Measurements from ENCODE around the gene SMG6. TPM values are rescaled to one million over a fixed set of nuclear protein-coding genes. Genes with fewer than 3 reads are reported as not detected.

Gene SMG6
- polyA plus RNA-seq, 3 donors = 27.1 to 32.1 (median 28.0) TPM

- peak in 7 of 11 donors; percentile 55 to 71 (median 67) for DNase-seq (ENCODE audit: extremely low read depth in 1 of 11, low read depth in 9 of 11, low spot score in 4 of 11)
Observed at GRCh38 chr17:2244545-2245525, 58.8 kb downstream of the SMG6 start.

- no peak for DNase-seq (ENCODE audit: extremely low read depth in 1 of 11, low read depth in 9 of 11, low spot score in 4 of 11)
Observed at GRCh38 chr17:2243953-2244352, 59.6 kb downstream of the SMG6 start.

- DNase-seq (ENCODE audit: extremely low read depth in 1 of 11, low read depth in 9 of 11, low spot score in 4 of 11) = no peak
Observed at GRCh38 chr17:2241823-2242222, 61.8 kb downstream of the SMG6 start.

- DNase-seq (ENCODE audit: extremely low read depth in 1 of 11, low read depth in 9 of 11, low spot score in 4 of 11) = no peak
Observed at GRCh38 chr17:2240541-2240940, 63.0 kb downstream of the SMG6 start.

GRCh38 chr17:2239882-2240430 lies 63.6 kb downstream of the SMG6 start:
- DNase-seq (ENCODE audit: extremely low read depth in 1 of 11, low read depth in 9 of 11, low spot score in 4 of 11) = no peak

GRCh38 chr17:2239170-2239551 lies 64.4 kb downstream of the SMG6 start:
- DNase-seq (ENCODE audit: extremely low read depth in 1 of 11, low read depth in 9 of 11, low spot score in 4 of 11) = no peak

- DNase-seq (ENCODE audit: extremely low read depth in 1 of 11, low read depth in 9 of 11, low spot score in 4 of 11) = no peak
Observed at GRCh38 chr17:2238432-2239169, 65.0 kb downstream of the SMG6 start.

GRCh38 chr17:2237950-2238349 lies 65.6 kb downstream of the SMG6 start:
- DNase-seq (ENCODE audit: extremely low read depth in 1 of 11, low read depth in 9 of 11, low spot score in 4 of 11) = no peak

- DNase-seq (ENCODE audit: extremely low read depth in 1 of 11, low read depth in 9 of 11, low spot score in 4 of 11) = no peak
Observed at GRCh38 chr17:2237521-2237921, 66.1 kb downstream of the SMG6 start.

GRCh38 chr17:2235792-2236366 lies 67.7 kb downstream of the SMG6 start:
- DNase-seq (ENCODE audit: extremely low read depth in 1 of 11, low read depth in 9 of 11, low spot score in 4 of 11) = no peak

GRCh38 chr17:2235265-2235664 lies 68.3 kb downstream of the SMG6 start:
- DNase-seq (ENCODE audit: extremely low read depth in 1 of 11, low read depth in 9 of 11, low spot score in 4 of 11) = no peak

GRCh38 chr17:2233441-2233947 lies 70.1 kb downstream of the SMG6 start:
- DNase-seq (ENCODE audit: extremely low read depth in 1 of 11, low read depth in 9 of 11, low spot score in 4 of 11) = no peak

GRCh38 chr17:2232244-2232638 lies 71.3 kb downstream of the SMG6 start:
- no peak for DNase-seq (ENCODE audit: extremely low read depth in 1 of 11, low read depth in 9 of 11, low spot score in 4 of 11)

GRCh38 chr17:2230877-2231276 lies 72.7 kb downstream of the SMG6 start:
- DNase-seq (ENCODE audit: extremely low read depth in 1 of 11, low read depth in 9 of 11, low spot score in 4 of 11) = no peak

GRCh38 chr17:2227025-2227699 lies 76.4 kb downstream of the SMG6 start:
- no peak for DNase-seq (ENCODE audit: extremely low read depth in 1 of 11, low read depth in 9 of 11, low spot score in 4 of 11)

- no peak for DNase-seq (ENCODE audit: extremely low read depth in 1 of 11, low read depth in 9 of 11, low spot score in 4 of 11)
Observed at GRCh38 chr17:2223617-2223927, 80.0 kb downstream of the SMG6 start.

- no peak for DNase-seq (ENCODE audit: extremely low read depth in 1 of 11, low read depth in 9 of 11, low spot score in 4 of 11)
Observed at GRCh38 chr17:2222901-2223616, 80.5 kb downstream of the SMG6 start.

- no peak for DNase-seq (ENCODE audit: extremely low read depth in 1 of 11, low read depth in 9 of 11, low spot score in 4 of 11)
Observed at GRCh38 chr17:2222301-2222700, 81.3 kb downstream of the SMG6 start.
